ENCODE measurements around the gene ASCC1. TPM values are rescaled to one million over a fixed set of nuclear protein-coding genes. Genes with fewer than 3 reads are reported as not detected.

The ASCC1 gene
- total and polyA plus RNA-seq, 2 donors from 2014 or later: 24.0 to 36.1 TPM

GRCh38 chr10:72121389-72121788 is 94.7 kb downstream of the ASCC1 start:
- no peak for DNase-seq
- Histone ChIP-seq H3K9ac (ENCODE audit: low read length in 3 of 3) (no peak overlapping the region), H3K27ac (ENCODE audit: low read depth in 2 of 2, low read length in 2 of 2) (no peak overlapping the region), H3K4me3 (ENCODE audit: low read length in 3 of 3) (no peak overlapping the region), H3K27me3 (ENCODE audit: control insufficient read depth, insufficient read depth, low read length) (no peaks in the 10 kb centered on the region), H3K4me1 (ENCODE audit: control insufficient read depth in 2 of 3, insufficient read depth in 2 of 3, low read depth in 1 of 3, low read length in 3 of 3) (no peaks in the 10 kb centered on the region), H3K36me3 (ENCODE audit: control insufficient read depth in 2 of 3, insufficient read depth in 3 of 3, low read length in 3 of 3) (no peaks in the 10 kb centered on the region), H3K9me3 (ENCODE audit: control insufficient read depth in 2 of 3, insufficient read depth in 1 of 3, low read length in 3 of 3) (no peaks in the 10 kb centered on the region)
- intact Hi-C loops (cut with DNase I): loop anchor here (10.0 kb wide), 1 partner anchor 213 kb away; no protein-coding TSS in a partner anchor
- FAIRE-seq: no peak
- TF ChIP-seq, protein P1, sequence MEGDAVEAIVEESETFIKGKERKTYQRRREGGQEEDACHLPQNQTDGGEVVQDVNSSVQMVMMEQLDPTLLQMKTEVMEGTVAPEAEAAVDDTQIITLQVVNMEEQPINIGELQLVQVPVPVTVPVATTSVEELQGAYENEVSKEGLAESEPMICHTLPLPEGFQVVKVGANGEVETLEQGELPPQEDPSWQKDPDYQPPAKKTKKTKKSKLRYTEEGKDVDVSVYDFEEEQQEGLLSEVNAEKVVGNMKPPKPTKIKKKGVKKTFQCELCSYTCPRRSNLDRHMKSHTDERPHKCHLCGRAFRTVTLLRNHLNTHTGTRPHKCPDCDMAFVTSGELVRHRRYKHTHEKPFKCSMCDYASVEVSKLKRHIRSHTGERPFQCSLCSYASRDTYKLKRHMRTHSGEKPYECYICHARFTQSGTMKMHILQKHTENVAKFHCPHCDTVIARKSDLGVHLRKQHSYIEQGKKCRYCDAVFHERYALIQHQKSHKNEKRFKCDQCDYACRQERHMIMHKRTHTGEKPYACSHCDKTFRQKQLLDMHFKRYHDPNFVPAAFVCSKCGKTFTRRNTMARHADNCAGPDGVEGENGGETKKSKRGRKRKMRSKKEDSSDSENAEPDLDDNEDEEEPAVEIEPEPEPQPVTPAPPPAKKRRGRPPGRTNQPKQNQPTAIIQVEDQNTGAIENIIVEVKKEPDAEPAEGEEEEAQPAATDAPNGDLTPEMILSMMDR (IDR thresholded peaks at IDR 0.05; ENCODE audit: borderline replicate concordance, extremely low read depth, insufficient read depth): no peak

GRCh38 chr10:72116372-72116771 is 99.7 kb downstream of the ASCC1 start:
- no peak overlapping the region for H3K4me3 ChIP-seq (ENCODE audit: low read length in 3 of 3)
- no peak overlapping the region for H3K27ac ChIP-seq (ENCODE audit: low read depth in 2 of 2, low read length in 2 of 2)

GRCh38 chr10:72114706-72115450 is 101.2 kb downstream of the ASCC1 start:
- H3K4me1 ChIP-seq (ENCODE audit: control insufficient read depth in 2 of 3, insufficient read depth in 2 of 3, low read depth in 1 of 3, low read length in 3 of 3): no peaks in the 10 kb centered on the region
- no peak overlapping the region for H3K4me3 ChIP-seq (ENCODE audit: low read length in 3 of 3)
- TF ChIP-seq, protein P1 (IDR thresholded peaks at IDR 0.05; ENCODE audit: borderline replicate concordance, extremely low read depth, insufficient read depth): no peak
- H3K27ac ChIP-seq (ENCODE audit: low read depth in 2 of 2, low read length in 2 of 2): no peak overlapping the region
- no peaks in the 10 kb centered on the region for H3K27me3 ChIP-seq (ENCODE audit: control insufficient read depth, insufficient read depth, low read length)
- H3K9ac ChIP-seq (ENCODE audit: low read length in 3 of 3): no peak overlapping the region
- DNase-seq (no peak), FAIRE-seq (no peak)
- H3K36me3 ChIP-seq (ENCODE audit: control insufficient read depth in 2 of 3, insufficient read depth in 3 of 3, low read length in 3 of 3): no peaks in the 10 kb centered on the region
- intact Hi-C loops (cut with DNase I): no loop called here
- no peaks in the 10 kb centered on the region for H3K9me3 ChIP-seq (ENCODE audit: control insufficient read depth in 2 of 3, insufficient read depth in 1 of 3, low read length in 3 of 3)

More at GRCh38 chr10:72116372-72116771, 99.7 kb downstream of the ASCC1 start:
- no peaks in the 10 kb centered on the region for H3K9me3 ChIP-seq (ENCODE audit: control insufficient read depth in 2 of 3, insufficient read depth in 1 of 3, low read length in 3 of 3)
- DNase-seq (no peak), FAIRE-seq (no peak)
- H3K9ac ChIP-seq (ENCODE audit: low read length in 3 of 3): no peak overlapping the region
- H3K36me3 ChIP-seq (ENCODE audit: control insufficient read depth in 2 of 3, insufficient read depth in 3 of 3, low read length in 3 of 3): no peaks in the 10 kb centered on the region
- TF ChIP-seq, protein P1 (IDR thresholded peaks at IDR 0.05; ENCODE audit: borderline replicate concordance, extremely low read depth, insufficient read depth): no peak
- intact Hi-C loops (cut with DNase I): no loop called here
- H3K27me3 ChIP-seq (ENCODE audit: control insufficient read depth, insufficient read depth, low read length): no peaks in the 10 kb centered on the region
- H3K4me1 ChIP-seq (ENCODE audit: control insufficient read depth in 2 of 3, insufficient read depth in 2 of 3, low read depth in 1 of 3, low read length in 3 of 3): no peaks in the 10 kb centered on the region

All from kidney (tissue), 14 donors.